Adrenal gland (tissue), 5 donors: ENCODE data around the gene NISCH.

Experiments used
- POLR2A ChIP-seq, 2 donors: fragments of 450-650 bp; IDR thresholded peaks; one replicate each; pipeline ENCODE4 v1.6.1; 2017; ENCODE audit warnings: antibody characterized with exemption in 2 of 2, mild to moderate bottlenecking in 2 of 2, moderate library complexity in 1 of 2
- TF ChIP-seq, protein P1 (sequence below), 6 experiments: fragments of 450-650 bp in 4 of 6; fragments of 200-600 bp in 2 of 6; sonication (generic) in 1 of 6; IDR thresholded peaks; 1 replicate in 5 of 6; 2 replicates in 1 of 6; pipeline versions ENCODE4 v1.5.1 to v1.8.0; 2016 to 2021; ENCODE audit warnings: antibody characterized with exemption in 6 of 6, mild to moderate bottlenecking in 2 of 6, moderate library complexity in 1 of 6
- donor health status: DM: no; HTN: no; CAD: no.

DNA sequence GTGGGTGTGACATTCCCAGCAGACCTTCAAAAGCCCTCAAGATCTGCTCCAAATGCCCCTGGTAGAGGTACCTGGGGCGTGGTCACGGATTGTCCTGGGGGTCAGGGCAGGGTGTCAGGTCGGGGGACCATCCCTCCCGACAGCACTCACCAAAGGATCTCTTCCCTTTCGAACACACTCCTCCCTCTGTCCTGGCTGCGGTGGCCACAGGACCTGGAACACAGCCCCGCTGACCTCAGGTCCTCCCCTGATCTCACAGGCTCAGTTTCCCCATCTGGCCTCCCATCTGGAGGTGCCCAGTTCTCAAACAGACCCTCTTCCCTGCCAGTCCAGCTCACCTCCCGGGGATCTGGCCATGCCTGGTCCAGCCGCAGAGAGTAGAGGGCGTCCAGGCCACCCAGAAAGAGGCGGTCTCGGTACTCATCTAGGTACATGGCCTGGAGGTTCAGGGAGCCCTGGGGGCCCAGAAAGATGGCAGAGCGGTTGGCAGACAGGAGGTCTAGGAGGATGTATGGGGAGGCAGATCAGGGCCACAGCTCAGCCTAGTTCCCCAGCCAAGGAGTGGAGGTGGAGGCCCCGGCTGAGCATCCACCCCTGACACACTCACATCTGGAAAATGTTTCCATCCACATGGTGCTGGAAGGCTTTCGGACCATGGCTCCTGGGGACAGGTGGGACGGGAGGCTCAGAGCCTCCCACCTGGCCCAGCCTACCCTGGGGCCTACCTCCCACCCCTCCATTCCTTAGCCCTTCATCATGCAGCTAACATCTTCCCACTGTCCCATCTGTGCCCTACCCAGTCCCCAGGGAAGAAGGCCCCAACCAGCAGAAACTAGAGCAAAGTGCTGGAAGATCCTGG, 12.8 kb upstream of the NISCH start:
- TF ChIP-seq, protein P1, sequence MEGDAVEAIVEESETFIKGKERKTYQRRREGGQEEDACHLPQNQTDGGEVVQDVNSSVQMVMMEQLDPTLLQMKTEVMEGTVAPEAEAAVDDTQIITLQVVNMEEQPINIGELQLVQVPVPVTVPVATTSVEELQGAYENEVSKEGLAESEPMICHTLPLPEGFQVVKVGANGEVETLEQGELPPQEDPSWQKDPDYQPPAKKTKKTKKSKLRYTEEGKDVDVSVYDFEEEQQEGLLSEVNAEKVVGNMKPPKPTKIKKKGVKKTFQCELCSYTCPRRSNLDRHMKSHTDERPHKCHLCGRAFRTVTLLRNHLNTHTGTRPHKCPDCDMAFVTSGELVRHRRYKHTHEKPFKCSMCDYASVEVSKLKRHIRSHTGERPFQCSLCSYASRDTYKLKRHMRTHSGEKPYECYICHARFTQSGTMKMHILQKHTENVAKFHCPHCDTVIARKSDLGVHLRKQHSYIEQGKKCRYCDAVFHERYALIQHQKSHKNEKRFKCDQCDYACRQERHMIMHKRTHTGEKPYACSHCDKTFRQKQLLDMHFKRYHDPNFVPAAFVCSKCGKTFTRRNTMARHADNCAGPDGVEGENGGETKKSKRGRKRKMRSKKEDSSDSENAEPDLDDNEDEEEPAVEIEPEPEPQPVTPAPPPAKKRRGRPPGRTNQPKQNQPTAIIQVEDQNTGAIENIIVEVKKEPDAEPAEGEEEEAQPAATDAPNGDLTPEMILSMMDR (IDR thresholded peaks at IDR 0.05): no peak
- no peak for TF ChIP-seq POLR2A (IDR thresholded peaks at IDR 0.05)
